H1 (cell line): Measurements from ENCODE around the gene TBRG4. TPM values are rescaled to one million over a fixed set of nuclear protein-coding genes. Genes with fewer than 3 reads are reported as not detected.

Source experiments
- CTCF ChIA-PET: fragments of 300-600 bp; sonication (Branson Sonifier 250); formaldehyde crosslinking; loops from one replicate; lab custom pipeline; 2021; ENCODE audit not compliant: partially characterized antibody; lab: Charles Lee
- POLR2A ChIA-PET: fragments of 300-600 bp; sonication (Branson Sonifier 250); formaldehyde crosslinking; loops from one replicate; lab custom pipeline; 2021; ENCODE audit warnings: inconsistent platforms; ENCODE audit not compliant: partially characterized antibody; lab: Charles Lee
- DNase-seq, 2 experiments: peaks; one replicate each; pipeline versions ENCODE4 v3.0.0 to v3.0.0-alpha.2; 2010 to 2022; ENCODE audit warnings: low spot score in 2 of 2, low read depth in 1 of 2, mixed read lengths in 1 of 2
- FAIRE-seq: peaks from 2 replicates; lab custom pipeline; 2011; peaks lifted over from hg19 to GRCh38; lab: Jason Lieb, UNC
- H2AFZ ChIP-seq: 2 replicates; pipeline ENCODE4 v1.8.1; 2012; ENCODE audit warnings: low read length, inconsistent platforms
- H2AK5ac ChIP-seq: 2 replicates; pipeline ENCODE4 v1.6.1; 2013; ENCODE audit warnings: low read depth, low read length
- H2BK120ac ChIP-seq: replicated peaks from 2 replicates; pipeline ENCODE3; 2013; ENCODE audit warnings: low read depth, low read length, inconsistent platforms
- H2BK12ac ChIP-seq: 2 replicates; pipeline ENCODE4 v1.6.1; 2013; ENCODE audit warnings: low read depth, low read length
- H2BK15ac ChIP-seq: 2 replicates; pipeline ENCODE4 v1.6.1; 2013; ENCODE audit warnings: low read length
- H2BK20ac ChIP-seq: 2 replicates; pipeline ENCODE4 v1.6.1; 2013; ENCODE audit warnings: low read length
- H2BK5ac ChIP-seq: 2 replicates; pipeline ENCODE4 v1.6.1; 2013; ENCODE audit warnings: low read depth, low read length
- H3K14ac ChIP-seq: 2 replicates; pipeline ENCODE4 v1.6.1; 2013; ENCODE audit warnings: inconsistent platforms; ENCODE audit not compliant: insufficient read length
- H3K18ac ChIP-seq: 2 replicates; pipeline ENCODE4 v1.6.1; 2013; ENCODE audit warnings: low read length; ENCODE audit errors: extremely low read depth
- H3K23ac ChIP-seq: 2 replicates; pipeline ENCODE4 v1.6.1; 2013; ENCODE audit warnings: inconsistent platforms; ENCODE audit not compliant: insufficient read length
- H3K23me2 ChIP-seq: 2 replicates; pipeline ENCODE4 v1.6.1; 2013; ENCODE audit warnings: low read depth, low read length
- H3K27ac ChIP-seq: 2 replicates; pipeline ENCODE4 v1.6.1; 2011; ENCODE audit warnings: low read depth, low read length, inconsistent platforms
- H3K27me3 ChIP-seq, 4 experiments: replicated peaks in 1 of 4; 1 replicate in 1 of 4; 2 replicates in 3 of 4; pipeline versions ENCODE4 v1.6.1 to v1.8.1; 2011 to 2013; ENCODE audit warnings: low read length in 3 of 4, mild to moderate bottlenecking in 3 of 4, inconsistent platforms in 2 of 4, mixed read lengths in 2 of 4, moderate library complexity in 1 of 4; ENCODE audit not compliant: control insufficient read depth in 3 of 4, insufficient read depth in 3 of 4; ENCODE audit errors: extremely low read depth in 1 of 4
- H3K36me3 ChIP-seq, 4 experiments: 2 replicates each; pipeline versions ENCODE4 v1.6.1 to v1.8.1; 2011 to 2013; ENCODE audit warnings: mild to moderate bottlenecking in 4 of 4, low read length in 3 of 4, moderate library complexity in 2 of 4, control low read depth in 1 of 4, inconsistent platforms in 1 of 4; ENCODE audit not compliant: insufficient read depth in 4 of 4, control insufficient read depth in 2 of 4
- H3K4ac ChIP-seq: replicated peaks from 2 replicates; pipeline ENCODE3; 2013; ENCODE audit warnings: low read length, low read depth, mixed read lengths, inconsistent platforms; ENCODE audit not compliant: insufficient read length
- H3K4me1 ChIP-seq, 4 experiments: replicated peaks in 1 of 4; 1 replicate in 1 of 4; 2 replicates in 3 of 4; pipeline versions ENCODE4 v1.6.1 to v1.8.1; 2011 to 2013; ENCODE audit warnings: low read length in 3 of 4, inconsistent platforms in 2 of 4, mixed read lengths in 1 of 4; ENCODE audit not compliant: insufficient read depth in 4 of 4, control insufficient read depth in 3 of 4
- H3K4me2 ChIP-seq, 2 experiments: 2 replicates each; pipeline versions ENCODE4 v1.6.1 to v1.8.1; 2011 to 2013; ENCODE audit warnings: low read depth in 2 of 2, low read length in 2 of 2, control low read depth in 1 of 2, inconsistent platforms in 1 of 2, mild to moderate bottlenecking in 1 of 2; ENCODE audit not compliant: insufficient read depth in 1 of 2
- H3K4me3 ChIP-seq, 4 experiments: fragments of 200-600, 300-600 bp in 1 of 4; sonication (generic), shearing (Covaris generic), sonication (Bioruptor Twin) in 1 of 4; 2 replicates each; pipeline versions ENCODE4 v1.5.1 to v1.8.1; 2011 to 2016; ENCODE audit warnings: low read length in 4 of 4, low read depth in 3 of 4, control low read depth in 2 of 4, inconsistent platforms in 2 of 4, mild to moderate bottlenecking in 2 of 4, mixed read lengths in 1 of 4, moderate library complexity in 1 of 4; ENCODE audit not compliant: insufficient read depth in 2 of 4; ENCODE audit errors: extremely low read depth in 1 of 4
- H3K56ac ChIP-seq: replicated peaks from 2 replicates; pipeline ENCODE3; 2013; ENCODE audit warnings: low read depth, mild to moderate bottlenecking, mixed read lengths, low read length, inconsistent platforms; ENCODE audit not compliant: insufficient read length
- H3K79me1 ChIP-seq: 2 replicates; pipeline ENCODE4 v1.6.1; 2013; ENCODE audit warnings: low read depth, low read length, control low read depth
- H3K79me2 ChIP-seq, 2 experiments: 2 replicates each; pipeline versions ENCODE4 v1.6.1 to v1.8.1; 2012 to 2013; ENCODE audit warnings: low read length in 2 of 2, mild to moderate bottlenecking in 2 of 2, inconsistent platforms in 1 of 2; ENCODE audit not compliant: insufficient read depth in 2 of 2, control insufficient read depth in 1 of 2
- H3K9ac ChIP-seq, 4 experiments: replicated peaks in 1 of 4; 1 replicate in 1 of 4; 2 replicates in 3 of 4; pipeline versions ENCODE4 v1.6.1 to v1.8.1; 2011 to 2013; ENCODE audit warnings: low read depth in 3 of 4, low read length in 3 of 4, control low read depth in 2 of 4, mild to moderate bottlenecking in 2 of 4, moderate library complexity in 2 of 4, inconsistent platforms in 1 of 4; ENCODE audit errors: extremely low read depth in 1 of 4
- H3K9me3 ChIP-seq, 2 experiments: 2 replicates each; pipeline versions ENCODE4 v1.6.1 to v1.8.1; 2012 to 2013; ENCODE audit warnings: mild to moderate bottlenecking in 2 of 2, moderate library complexity in 2 of 2, control low read depth in 1 of 2, inconsistent platforms in 1 of 2, low read depth in 1 of 2, low read length in 1 of 2, mixed read lengths in 1 of 2; ENCODE audit not compliant: insufficient read depth in 2 of 2
- H4K20me1 ChIP-seq, 2 experiments: replicated peaks in 1 of 2; 2 replicates each; pipeline versions ENCODE3 to v1.8.1; 2011 to 2013; ENCODE audit warnings: inconsistent platforms in 2 of 2, low read length in 2 of 2, mild to moderate bottlenecking in 1 of 2; ENCODE audit not compliant: insufficient read depth in 2 of 2, control insufficient read depth in 1 of 2
- H4K5ac ChIP-seq: 2 replicates; pipeline ENCODE4 v1.6.1; 2013; ENCODE audit warnings: low read length, low read depth, mixed read lengths, inconsistent platforms; ENCODE audit not compliant: insufficient read length
- H4K8ac ChIP-seq: 2 replicates; pipeline ENCODE4 v1.8.0; 2013; ENCODE audit warnings: mild to moderate bottlenecking, moderate library complexity, low read length, inconsistent platforms; ENCODE audit not compliant: insufficient read depth; ENCODE audit errors: extremely low read depth
- H4K91ac ChIP-seq: replicated peaks from 2 replicates; pipeline ENCODE3; 2013; ENCODE audit warnings: low read length, mixed read lengths, inconsistent platforms; ENCODE audit not compliant: insufficient read length
- FOSL1 ChIP-seq: IDR thresholded peaks from 2 replicates; pipeline ENCODE4 v1.6.1; 2011; ENCODE audit warnings: mild to moderate bottlenecking, low read depth, low read length, moderate library complexity; ENCODE audit not compliant: insufficient read depth
- HDAC2 ChIP-seq, 2 experiments: fragments of 300-600 bp in 1 of 2; sonication (generic) in 1 of 2; IDR thresholded peaks; 2 replicates each; pipeline ENCODE4 v1.6.1; 2011 to 2012; ENCODE audit warnings: low read depth in 2 of 2, low read length in 2 of 2, mild to moderate bottlenecking in 2 of 2, moderate library complexity in 2 of 2, borderline replicate concordance in 1 of 2, inconsistent platforms in 1 of 2
- POLR2A ChIP-seq, 2 experiments: IDR thresholded peaks; 1 replicate in 1 of 2; 2 replicates in 1 of 2; pipeline ENCODE4 v1.6.1; 2011; ENCODE audit warnings: low read depth in 2 of 2, low read length in 2 of 2, mild to moderate bottlenecking in 2 of 2; ENCODE audit errors: control extremely low read depth in 1 of 2
- RNF2 ChIP-seq: fragments of 200-900, 300-1000 bp; sonication (generic); IDR thresholded peaks from 2 replicates; pipeline ENCODE4 v1.7.1; 2016; ENCODE audit warnings: borderline replicate concordance, low read depth, mild to moderate bottlenecking, antibody characterized with exemption, low read length; ENCODE audit not compliant: poor library complexity, severe bottlenecking; ENCODE audit errors: missing control alignments
- SIN3A ChIP-seq, 2 experiments: IDR thresholded peaks in 1 of 2; conservative IDR thresholded peaks in 1 of 2; 2 replicates each; pipeline ENCODE4 v1.6.1; 2011 to 2012; ENCODE audit warnings: low read length in 2 of 2, improper control_type of control experiment in 1 of 2, low read depth in 1 of 2, mild to moderate bottlenecking in 1 of 2
- YY1 ChIP-seq: IDR thresholded peaks from 2 replicates; pipeline ENCODE4 v1.6.1; 2011; ENCODE audit warnings: low read depth, mild to moderate bottlenecking, low read length
- WGBS, 2 experiments: shearing (Covaris generic) in 1 of 2; methylation state at CpG; one replicate each; pipeline versions ENCODE4 v1.1.6 to v1.1.7; 2013 to 2015; ENCODE audit warnings: low lambda C conversion rate in 2 of 2, mixed read lengths in 2 of 2, inconsistent platforms in 1 of 2, low coverage in 1 of 2, missing lambda C conversion rate in 1 of 2; ENCODE audit not compliant: insufficient replicate concordance in 2 of 2, insufficient coverage in 1 of 2, insufficient read length in 1 of 2; ENCODE audit errors: extremely low coverage in 1 of 2, missing lambda C conversion rate in 1 of 2; 5-methylcytosine and 5-hydroxymethylcytosine counted together
- polyA plus RNA-seq, 7 experiments: library from polyadenylated mRNA; depleted of rRNA in 3 of 7; stranded (reverse) in 5 of 7; unstranded in 2 of 7; fragments of >200 nt in 5 of 7; fragments of 200-250 nt in 2 of 7; gene quantifications; 1 replicate in 5 of 7; 2 replicates in 1 of 7; 4 replicates in 1 of 7; pipeline versions ENCODE4 v1.2.1 to v1.2.3, GENCODE V29; 2011 to 2013; ENCODE audit warnings: missing spikeins in 2 of 7, mixed read lengths in 2 of 7
- total RNA-seq: library from RNA; stranded (reverse); fragmentation: NEBNext Ultra II Directional; extraction: Animal tissue kit (Norgen Biotek cat#: 25700); gene quantifications from 2 replicates; pipeline ENCODE4 v1.2.1, GENCODE V29; 2021

Gene TBRG4
- total and polyA plus RNA-seq, 2 of the 8 experiments (the other 6 are each of a cell fraction or from before 2014, with no cell fraction given): 110 to 137 TPM

- TF ChIP-seq YY1 (no peak), FOSL1 (no peak), POLR2A (IDR thresholded peaks at IDR 0.05; ENCODE audit: control extremely low read depth in 1 of 2, low read depth in 2 of 2, low read length in 2 of 2) (no peak), HDAC2 (IDR thresholded peaks at IDR 0.05; ENCODE audit: borderline replicate concordance in 1 of 2, low read depth in 2 of 2, low read length in 2 of 2) (no peak), SIN3A (conservative IDR thresholded peaks at IDR 0.05 in 1 of 2, IDR thresholded peaks at IDR 0.05 in 1 of 2; ENCODE audit: low read depth in 1 of 2, low read length in 2 of 2) (no peak), RNF2 (no peak)
- TF ChIP-seq, all 59 proteins: peak for 0
- Histone ChIP-seq H4K5ac (peak overlapping the region; percentile 21), H2BK20ac (peak overlapping the region; percentile 72; the same call in 1 of the 2 replicates), H3K56ac (no peak overlapping the region), H2BK5ac (peak overlapping the region; percentile 32; the same call in 1 of the 2 replicates), H3K4me3 (peak overlapping the region in 1 of 4 experiments; percentile 5; a peak in 1 of 8 replicates), H3K4me1 (peaks cover 0 to 13% (median 10%) of the 10 kb centered on the region in 4 experiments; a peak in 6 of 7 replicates), H3K79me1 (no peaks in the 10 kb centered on the region), H2BK15ac (0 out of 2 replicates have a peak overlapping the region, but pooled peaks have one; percentile 31), H4K8ac (no peak overlapping the region), H3K4ac (no peak overlapping the region), H3K14ac (no peak overlapping the region), H3K9ac (no peak overlapping the region), H3K79me2 (no peaks in the 10 kb centered on the region), H3K27me3 (no peaks in the 10 kb centered on the region), H3K18ac (peak overlapping the region; percentile 55; the same call in 1 of the 2 replicates), H4K20me1 (no peaks in the 10 kb centered on the region), H3K36me3 (no peaks in the 10 kb centered on the region), H3K23me2 (no peaks in the 10 kb centered on the region), H3K4me2 (no peak overlapping the region; a peak in 2 of 4 replicates), H3K23ac (no peak overlapping the region), H4K91ac (peak overlapping the region; percentile 27), H3K9me3 (no peaks in the 10 kb centered on the region), H2AFZ (no peak overlapping the region), H2BK120ac (no peak overlapping the region), H3K27ac (no peak overlapping the region), H2AK5ac (no peak overlapping the region), H2BK12ac (peak overlapping the region; percentile 29; the same call in 1 of the 2 replicates)
- 90% methylated on average over 16 of the region's 16 CpGs; no CpG with 5 or more reads in 1 of the 2 experiments for WGBS, 2 experiments
- no peak for FAIRE-seq
- ChIA-PET CTCF (interaction anchor here (0.8 to 5.5 kb wide), 10 partner anchors 8 to 159 kb away, joined by 3 to 39 read pairs (median 4); partner anchors contain the start of gene TBRG4), POLR2A (interaction anchor here (0.6 to 6.5 kb wide), 5 partner anchors 9 to 518 kb away, joined by 3 to 43 read pairs (median 4); partner anchors contain the start of gene TBRG4)
- DNase-seq: no peak
Measured at GRCh38 chr7:45122975-45123860, 11.7 kb upstream of the TBRG4 start.
